ENCODE data around the gene FOXP1. TPM values are rescaled to one million over a fixed set of nuclear protein-coding genes. Genes with fewer than 3 reads are reported as not detected.

The FOXP1 gene
- polyA plus RNA-seq, 1 donor (not counting 4 experiments of a cell fraction or from before 2014, with no cell fraction given): 14.6 TPM

GRCh38 chr3:71080517-71081083 is 502.9 kb downstream of the FOXP1 start:
- H3K27ac ChIP-seq (ENCODE audit: control insufficient read depth, insufficient read depth, low read length): no peak overlapping the region
- no peak overlapping the region for H3K4me3 ChIP-seq (ENCODE audit: control insufficient read depth in 2 of 3, extremely low read depth in 1 of 3, insufficient read depth in 2 of 3, low read depth in 1 of 3, low read length in 3 of 3)
- H3K36me3 ChIP-seq (ENCODE audit: control insufficient read depth in 2 of 2, extremely low read depth in 1 of 2, insufficient read depth in 2 of 2, low read length in 2 of 2): no peaks in the 10 kb centered on the region
- H4K20me1 ChIP-seq (ENCODE audit: control insufficient read depth, extremely low read depth, insufficient read depth, low read length): no peaks in the 10 kb centered on the region
- H3K4me1 ChIP-seq (ENCODE audit: control insufficient read depth, extremely low read depth, insufficient read depth, low read length): no peaks in the 10 kb centered on the region
- H3K9ac ChIP-seq (ENCODE audit: control insufficient read depth, extremely low read depth, insufficient read depth, low read length): no peak overlapping the region
- H3K9me1 ChIP-seq (ENCODE audit: control insufficient read depth, extremely low read depth, insufficient read depth, low read length): no peaks in the 10 kb centered on the region
- H3K4me2 ChIP-seq (ENCODE audit: control insufficient read depth, extremely low read depth, insufficient read depth, low read depth, low read length): no peak overlapping the region
- no peak overlapping the region for H2AFZ ChIP-seq (ENCODE audit: control insufficient read depth, low read length)
- TF ChIP-seq CTCF (optimal IDR thresholded peaks at IDR 0.05 in 1 of 3, IDR thresholded peaks at IDR 0.05 in 1 of 3, conservative IDR thresholded peaks at IDR 0.05 in 1 of 3; ENCODE audit: extremely low read depth in 1 of 3, insufficient read depth in 2 of 3, low read length in 3 of 3) (no peak), EZH2 (IDR thresholded peaks at IDR 0.05; ENCODE audit: low read length) (no peak)
- no peaks in the 10 kb centered on the region for H3K9me3 ChIP-seq (ENCODE audit: control insufficient read depth, low read depth, low read length)
- dilution Hi-C loops (cut with MboI; ENCODE audit: extremely low pct_ligation_motif_present, low sequenced_read_pairs): no loop called here
- H3K79me2 ChIP-seq (ENCODE audit: control insufficient read depth, insufficient read depth, low read length): no peaks in the 10 kb centered on the region
- no peaks in the 10 kb centered on the region for H3K27me3 ChIP-seq (ENCODE audit: control insufficient read depth, extremely low read depth, insufficient read depth, low read length)
- FAIRE-seq (no peak), DNase-seq (ENCODE audit: low read depth, low spot score) (no peak)

GRCh38 chr3:71078723-71079525 is 504.6 kb downstream of the FOXP1 start:
- no peak overlapping the region for H2AFZ ChIP-seq (ENCODE audit: control insufficient read depth, low read length)
- no peaks in the 10 kb centered on the region for H4K20me1 ChIP-seq (ENCODE audit: control insufficient read depth, extremely low read depth, insufficient read depth, low read length)
- no peak for FAIRE-seq
- H3K4me1 ChIP-seq (ENCODE audit: control insufficient read depth, extremely low read depth, insufficient read depth, low read length): no peaks in the 10 kb centered on the region
- no peaks in the 10 kb centered on the region for H3K36me3 ChIP-seq (ENCODE audit: control insufficient read depth in 2 of 2, extremely low read depth in 1 of 2, insufficient read depth in 2 of 2, low read length in 2 of 2)
- H3K27me3 ChIP-seq (ENCODE audit: control insufficient read depth, extremely low read depth, insufficient read depth, low read length): no peaks in the 10 kb centered on the region
- no peak overlapping the region for H3K4me3 ChIP-seq (ENCODE audit: control insufficient read depth in 2 of 3, extremely low read depth in 1 of 3, insufficient read depth in 2 of 3, low read depth in 1 of 3, low read length in 3 of 3)
- H3K9me3 ChIP-seq (ENCODE audit: control insufficient read depth, low read depth, low read length): no peaks in the 10 kb centered on the region
- H3K9me1 ChIP-seq (ENCODE audit: control insufficient read depth, extremely low read depth, insufficient read depth, low read length): no peaks in the 10 kb centered on the region
- H3K79me2 ChIP-seq (ENCODE audit: control insufficient read depth, insufficient read depth, low read length): no peaks in the 10 kb centered on the region
- dilution Hi-C loops (cut with MboI; ENCODE audit: extremely low pct_ligation_motif_present, low sequenced_read_pairs): no loop called here
- no peak overlapping the region for H3K9ac ChIP-seq (ENCODE audit: control insufficient read depth, extremely low read depth, insufficient read depth, low read length)
- no peak for TF ChIP-seq EZH2 (IDR thresholded peaks at IDR 0.05; ENCODE audit: low read length)
- no peak for DNase-seq (ENCODE audit: low read depth, low spot score)
- H3K27ac ChIP-seq (ENCODE audit: control insufficient read depth, insufficient read depth, low read length): no peak overlapping the region
- H3K4me2 ChIP-seq (ENCODE audit: control insufficient read depth, extremely low read depth, insufficient read depth, low read depth, low read length): no peak overlapping the region

Measured in keratinocyte (primary cell).